ENCODE measurements around the gene MCTP2. TPM values are rescaled to one million over a fixed set of nuclear protein-coding genes. Genes with fewer than 3 reads are reported as not detected.

Gene MCTP2
- total RNA-seq = 1 to 10 TPM in 2 of 10 donors, under 1 TPM in 8; 0.24 to 8.3 (median 0.76) TPM
- 1 to 10 TPM in 1 of 2 donors, under 1 TPM in 1; 0.95 to 1.3 TPM for polyA plus RNA-seq
- long read RNA-seq, donor 1 = 0 reads
- long read RNA-seq, donor 2, partial matches to known transcripts = 0 of 3 reads
- long read RNA-seq, donor 2, other reads (novel, unspliced or antisense) = 3 of 3 reads
- long read RNA-seq, donor 3 = 0 reads

GRCh38 chr15:94230883-94231722 lies at the start of gene MCTP2:
MCTP2 (plus strand) TSS chr15:94231561; CDS start chr15:94298266, 66,705 bp downstream.
- Histone ChIP-seq H3K9me3 (no peaks in the 10 kb centered on the region), H3K27ac (peak within 1 kb of the TSS in 3 of 10 donors; percentile 20 to 89 (median 33)), H3K36me3 (no peaks in the 10 kb centered on the region), H3K4me3 (peak within 1 kb of the TSS; percentile 28 to 74 (median 53)), H3K4me1 (peaks cover 0 to 60% (median 8%) of the 10 kb centered on the region in 9 donors), H3K27me3 (peaks cover 9 to 69% (median 36%) of the 10 kb centered on the region in 7 donors)
- intact Hi-C loops (cut with DNase I) = no loop called here
- peak; percentile 34 to 64 for DNase-seq
- peak; percentile 80 to 94 (median 86) for ATAC-seq
- WGBS, 2 donors = 1% methylated on average over 66 of the region's 66 CpGs
- peak in 1 of 9 donors; percentile 4 for TF ChIP-seq CTCF (IDR thresholded peaks at IDR 0.05)

- WGBS, 2 donors = 77 to 83% methylated on average over 4 of the region's 4 CpGs
- intact Hi-C loops (cut with DNase I) = no loop called here
- no peak overlapping the region for H3K27ac ChIP-seq
Observed at GRCh38 chr15:94182883-94183282, 48.5 kb upstream of the MCTP2 start.

GRCh38 chr15:94185547-94186236 lies 45.7 kb upstream of the MCTP2 start:
- TF ChIP-seq CTCF (IDR thresholded peaks at IDR 0.05) = no peak
- peaks cover 0 to 3% (median 0%) of the 10 kb centered on the region in 7 donors for H3K27me3 ChIP-seq
- 75 to 92% methylated on average over 9 of the region's 9 CpGs for WGBS, 2 donors
- H3K36me3 ChIP-seq = no peaks in the 10 kb centered on the region
- no peak overlapping the region for H3K27ac ChIP-seq
- no peaks in the 10 kb centered on the region for H3K4me1 ChIP-seq
- ATAC-seq (no peak), DNase-seq (no peak)
- H3K9me3 ChIP-seq = no peaks in the 10 kb centered on the region
- intact Hi-C loops (cut with DNase I) = no loop called here
- no peak overlapping the region for H3K4me3 ChIP-seq

More at GRCh38 chr15:94182883-94183282, 48.5 kb upstream of the MCTP2 start:
- no peak overlapping the region for H3K4me3 ChIP-seq
- ATAC-seq = no peak
- H3K27me3 ChIP-seq = peaks cover 0 to 6% (median 0%) of the 10 kb centered on the region in 7 donors
- H3K36me3 ChIP-seq = no peaks in the 10 kb centered on the region
- H3K4me1 ChIP-seq = no peaks in the 10 kb centered on the region
- no peak for DNase-seq
- TF ChIP-seq CTCF (IDR thresholded peaks at IDR 0.05) = peak in 1 of 9 donors; percentile 30
- H3K9me3 ChIP-seq = no peaks in the 10 kb centered on the region

GRCh38 chr15:94186770-94187331 lies 44.5 kb upstream of the MCTP2 start:
- ATAC-seq = no peak
- intact Hi-C loops (cut with DNase I) = no loop called here
- no peaks in the 10 kb centered on the region for H3K4me1 ChIP-seq
- DNase-seq = no peak
- no peaks in the 10 kb centered on the region for H3K9me3 ChIP-seq
- no peak overlapping the region for H3K27ac ChIP-seq
- no peak overlapping the region for H3K4me3 ChIP-seq
- 88 to 89% methylated on average over 4 of the region's 4 CpGs for WGBS, 2 donors
- H3K36me3 ChIP-seq = no peaks in the 10 kb centered on the region
- H3K27me3 ChIP-seq = peaks cover 0 to 3% (median 0%) of the 10 kb centered on the region in 7 donors
- TF ChIP-seq CTCF (IDR thresholded peaks at IDR 0.05) = no peak

Measured in heart right ventricle (tissue), 16 donors.